ENCODE results near the gene SCT. TPM values are rescaled to one million over a fixed set of nuclear protein-coding genes. Genes with fewer than 3 reads are reported as not detected.

SCT gene
- total and polyA plus RNA-seq, 2 of the 8 experiments (the other 6 are each of a cell fraction or from before 2014, with no cell fraction given) = 1.7 to 2.0 TPM

- DNase-seq (ENCODE audit: low read depth in 1 of 2, low spot score in 2 of 2) (no peak), FAIRE-seq (no peak)
- CTCF ChIA-PET (ENCODE audit: partially characterized antibody) = interaction anchor here (0.7 to 2.6 kb wide), 5 partner anchors 13 to 90 kb away, joined by 3 to 11 read pairs (median 5); no protein-coding TSS in a partner anchor
- no peak overlapping the region for H2AFZ ChIP-seq (ENCODE audit: low read length)
- peaks cover 37 to 44% of the 10 kb centered on the region in 2 experiments for H4K20me1 ChIP-seq (replicated peaks in 1 of 2; ENCODE audit: control insufficient read depth in 1 of 2, insufficient read depth in 2 of 2, low read length in 2 of 2)
- H2BK12ac ChIP-seq (ENCODE audit: low read depth, low read length) = no peak overlapping the region
- H3K23me2 ChIP-seq (ENCODE audit: low read depth, low read length) = peaks cover 15% of the 10 kb centered on the region
- no peak overlapping the region for H2BK20ac ChIP-seq (ENCODE audit: low read length)
- WGBS, 2 experiments (ENCODE audit: extremely low coverage in 1 of 2, insufficient coverage in 1 of 2, insufficient read length in 1 of 2, insufficient replicate concordance in 2 of 2, low coverage in 1 of 2, low lambda C conversion rate in 2 of 2, missing lambda C conversion rate in 1 of 2) = 17% methylated on average over 36 of the region's 48 CpGs; no CpG with 5 or more reads in 1 of the 2 experiments
- TF ChIP-seq ASH2L (IDR thresholded peaks at IDR 0.05; ENCODE audit: low read length) (peak; percentile 20), CBX8 (IDR thresholded peaks at IDR 0.05; ENCODE audit: borderline replicate concordance, low read depth, low read length) (no peak), POLR2AphosphoS5 (IDR thresholded peaks at IDR 0.05; ENCODE audit: low read depth, low read length) (no peak), TAF7 (optimal IDR thresholded peaks at IDR 0.05; ENCODE audit: borderline replicate concordance, low read depth, low read length) (no peak), SP2 (IDR thresholded peaks at IDR 0.05; ENCODE audit: low read length) (no peak), SAP30 (IDR thresholded peaks at IDR 0.05; ENCODE audit: insufficient read depth, insufficient replicate concordance, low read length) (peak; percentile 49), SIN3A (conservative IDR thresholded peaks at IDR 0.05 in 1 of 2, IDR thresholded peaks at IDR 0.05 in 1 of 2; ENCODE audit: low read depth in 1 of 2, low read length in 2 of 2) (0 out of 4 replicates have a peak, but pooled peaks of 1 of the 2 experiments have one; percentile 19)
- H3K79me2 ChIP-seq (ENCODE audit: control insufficient read depth in 1 of 2, insufficient read depth in 2 of 2, low read length in 2 of 2) = peaks cover 38 to 52% of the 10 kb centered on the region in 2 experiments
- peaks cover 4 to 18% (median 11%) of the 10 kb centered on the region in 4 experiments for H3K4me1 ChIP-seq (replicated peaks in 1 of 4; ENCODE audit: control insufficient read depth in 3 of 4, insufficient read depth in 4 of 4, low read length in 3 of 4)
- H3K9ac ChIP-seq (replicated peaks in 1 of 4; ENCODE audit: extremely low read depth in 1 of 4, low read depth in 3 of 4, low read length in 3 of 4) = peak overlapping the region; percentile 73 to 97 (median 92)
- H4K91ac ChIP-seq (replicated peaks; ENCODE audit: insufficient read length, low read length) = peak overlapping the region; percentile 55
- H3K23ac ChIP-seq (ENCODE audit: insufficient read length) = no peak overlapping the region
- peak overlapping the region; percentile 44 for H4K5ac ChIP-seq (ENCODE audit: insufficient read length, low read depth, low read length)
- no peak overlapping the region; the same call in 1 of the 2 replicates for H3K27ac ChIP-seq (ENCODE audit: low read depth, low read length)
- H3K4ac ChIP-seq (replicated peaks; ENCODE audit: insufficient read length, low read depth, low read length) = no peak overlapping the region
- POLR2A ChIA-PET (ENCODE audit: partially characterized antibody) = interaction anchor here (0.9 to 2.6 kb wide), 5 partner anchors 11 to 35 kb away, joined by 3 to 15 read pairs (median 4); no protein-coding TSS in a partner anchor
- no peak overlapping the region for H3K14ac ChIP-seq (ENCODE audit: insufficient read length)
- H3K27me3 ChIP-seq (replicated peaks in 1 of 4; ENCODE audit: control insufficient read depth in 3 of 4, extremely low read depth in 1 of 4, insufficient read depth in 3 of 4, low read length in 3 of 4) = peaks cover 8 to 17% (median 13%) of the 10 kb centered on the region in 4 experiments
- H2AK5ac ChIP-seq (ENCODE audit: low read depth, low read length) = no peak overlapping the region
- H3K4me3 ChIP-seq (ENCODE audit: extremely low read depth in 1 of 4, insufficient read depth in 2 of 4, low read depth in 3 of 4, low read length in 4 of 4) = peak overlapping the region; percentile 87 to 99 (median 88)
- peaks cover 23% of the 10 kb centered on the region for H3K79me1 ChIP-seq (ENCODE audit: low read depth, low read length)
- no peak overlapping the region for H2BK5ac ChIP-seq (ENCODE audit: low read depth, low read length)
- peak overlapping the region; percentile 59 for H3K56ac ChIP-seq (replicated peaks; ENCODE audit: insufficient read length, low read depth, low read length)
- H3K36me3 ChIP-seq (ENCODE audit: control insufficient read depth in 2 of 4, insufficient read depth in 4 of 4, low read length in 3 of 4) = peaks cover 0 to 5% (median 2%) of the 10 kb centered on the region in 4 experiments; a peak in 5 of 8 replicates
- H2BK120ac ChIP-seq (replicated peaks; ENCODE audit: low read depth, low read length) = no peak overlapping the region
- no peaks in the 10 kb centered on the region for H3K9me3 ChIP-seq (ENCODE audit: insufficient read depth in 2 of 2, low read depth in 1 of 2, low read length in 1 of 2)
- H3K4me2 ChIP-seq (ENCODE audit: insufficient read depth in 1 of 2, low read depth in 2 of 2, low read length in 2 of 2) = peak overlapping the region; percentile 91 to 99
- H3K18ac ChIP-seq (ENCODE audit: extremely low read depth, low read length) = no peak overlapping the region
- H2BK15ac ChIP-seq (ENCODE audit: low read length) = no peak overlapping the region
- peak overlapping the region; percentile 62; the same call in 1 of the 2 replicates for H4K8ac ChIP-seq (ENCODE audit: extremely low read depth, insufficient read depth, low read length)
Observed at GRCh38 chr11:576811-577610, 50.0 kb downstream of the SCT start.
